Gastrocnemius medialis (tissue), 4 donors: ENCODE data around the gene KCNG3. TPM values are rescaled to one million over a fixed set of nuclear protein-coding genes. Genes with fewer than 3 reads are reported as not detected.
"Not testable (repeated sequence)": the region's sequence is repeated elsewhere in the genome, so short reads cannot be mapped to it uniquely, and the experiment has no call there.

Source experiments
- ATAC-seq, 2 donors: fragments of 150-250 bp; one replicate each; pipeline ENCODE4 v1.9.1; 2016
- DNase-seq, 2 donors: peaks; one replicate each; pipeline ENCODE4 v3.0.0-alpha.2; 2019
- H3K27ac ChIP-seq, 4 donors: fragments of 200-600 bp; sonication (generic); 1 replicate in 1 of 4; 2 replicates in 3 of 4; pipeline ENCODE4 v1.5.1; 2016 to 2018; ENCODE audit warnings: mild to moderate bottlenecking in 2 of 4, moderate library complexity in 1 of 4
- H3K27me3 ChIP-seq, 3 donors: fragments of 200-600 bp; sonication (generic) in 2 of 3; 1 replicate in 1 of 3; 2 replicates in 2 of 3; pipeline versions ENCODE4 v1.5.1 to v1.6.0; 2016 to 2019; ENCODE audit warnings: mild to moderate bottlenecking in 1 of 3, moderate library complexity in 1 of 3
- H3K36me3 ChIP-seq, 2 donors: fragments of 200-600 bp; sonication (generic) in 1 of 2; one replicate each; pipeline ENCODE4 v1.5.1; 2017 to 2018
- H3K4me1 ChIP-seq, 2 donors: fragments of 200-600 bp; sonication (generic) in 1 of 2; one replicate each; pipeline ENCODE4 v1.5.1; 2016 to 2017; ENCODE audit warnings: mild to moderate bottlenecking in 2 of 2
- H3K4me3 ChIP-seq, 4 donors: fragments of 200-600 bp; sonication (generic) in 3 of 4; 1 replicate in 1 of 4; 2 replicates in 3 of 4; pipeline ENCODE4 v1.5.1; 2016 to 2019; ENCODE audit warnings: mild to moderate bottlenecking in 2 of 4
- H3K9me3 ChIP-seq, 3 donors: fragments of 200-600 bp; sonication (generic) in 2 of 3; 1 replicate in 1 of 3; 2 replicates in 2 of 3; pipeline ENCODE4 v1.5.1; 2016 to 2019
- CTCF ChIP-seq, 5 experiments: fragments of 450-650 bp in 3 of 5; fragments of 200-600 bp in 2 of 5; sonication (generic) in 2 of 5; IDR thresholded peaks in 4 of 5; conservative IDR thresholded peaks in 1 of 5; 1 replicate in 4 of 5; 2 replicates in 1 of 5; pipeline ENCODE4 v1.5.1; 2016 to 2019; ENCODE audit warnings: antibody characterized with exemption in 5 of 5, mild to moderate bottlenecking in 3 of 5, moderate library complexity in 3 of 5
- POLR2A ChIP-seq, 2 donors: fragments of 450-650 bp; IDR thresholded peaks; one replicate each; pipeline ENCODE4 v1.6.1; 2017; ENCODE audit warnings: antibody characterized with exemption in 2 of 2, mild to moderate bottlenecking in 2 of 2, moderate library complexity in 2 of 2
- in situ Hi-C, 4 donors: fragments of 200-750 bp; cut with MboI; loops; one replicate each; pipeline versions ENCODE4 v1.15.0 to v1.8.0; 2017; ENCODE audit warnings: low sequenced_read_pairs in 4 of 4
- intact Hi-C: fragments of 100-400 bp; cut with DNase I; formaldehyde crosslinking; loops from one replicate; pipeline ENCODE4 v1.15.1; 2023; ENCODE audit warnings: low total_unique reads
- total RNA-seq, 4 donors: library from RNA; depleted of rRNA; stranded (reverse); fragments of >200 nt; gene quantifications; one replicate each; pipeline versions ENCODE4 v1.1.0 to v1.2.3, GENCODE V29; 2016

The KCNG3 gene
- total RNA-seq, 4 donors from 2014 or later, result 0.15 TPM; not detected in 3

GRCh38 chr2:42401773-42402172, 92.0 kb downstream of the KCNG3 start:
- intact Hi-C loops, result no loop called here
- no peaks in the 10 kb centered on the region for H3K9me3 ChIP-seq
- no peaks in the 10 kb centered on the region for H3K36me3 ChIP-seq
- no peak for DNase-seq
- no peaks in the 10 kb centered on the region for H3K27me3 ChIP-seq
- no peak for TF ChIP-seq CTCF (IDR thresholded peaks at IDR 0.05 in 4 of 5, conservative IDR thresholded peaks at IDR 0.05 in 1 of 5)
- no peak for TF ChIP-seq POLR2A (IDR thresholded peaks at IDR 0.05)
- no peak overlapping the region for H3K27ac ChIP-seq
- in situ Hi-C loops, result no loop called here
- H3K4me1 ChIP-seq, result no peaks in the 10 kb centered on the region
- no peak for ATAC-seq
- H3K4me3 ChIP-seq, result no peak overlapping the region

- in situ Hi-C loops, DNase-seq, intact Hi-C loops, ATAC-seq, H3K4me1 ChIP-seq, H3K27ac ChIP-seq, H3K4me3 ChIP-seq, H3K36me3 ChIP-seq, H3K9me3 ChIP-seq, H3K27me3 ChIP-seq: not testable (repeated sequence)
Observed at GRCh38 chr2:42398052-42398451, 95.7 kb downstream of the KCNG3 start.

- intact Hi-C loops, in situ Hi-C loops, H3K27me3 ChIP-seq, H3K27ac ChIP-seq, H3K36me3 ChIP-seq, H3K4me1 ChIP-seq, H3K9me3 ChIP-seq, DNase-seq, H3K4me3 ChIP-seq, ATAC-seq: not testable (repeated sequence)
Observed at GRCh38 chr2:42393320-42393719, 100.5 kb downstream of the KCNG3 start.

- H3K27ac ChIP-seq, result no peak overlapping the region
- H3K4me1 ChIP-seq, result no peaks in the 10 kb centered on the region
- no peaks in the 10 kb centered on the region for H3K9me3 ChIP-seq
- no peaks in the 10 kb centered on the region for H3K36me3 ChIP-seq
- TF ChIP-seq POLR2A (IDR thresholded peaks at IDR 0.05), result no peak
- TF ChIP-seq CTCF (IDR thresholded peaks at IDR 0.05 in 4 of 5, conservative IDR thresholded peaks at IDR 0.05 in 1 of 5), result no peak
- intact Hi-C loops (no loop called here), in situ Hi-C loops (no loop called here)
- no peaks in the 10 kb centered on the region for H3K27me3 ChIP-seq
- no peak overlapping the region for H3K4me3 ChIP-seq
- ATAC-seq (no peak), DNase-seq (no peak)
Observed at GRCh38 chr2:42392191-42392590, 101.6 kb downstream of the KCNG3 start.

Other genes with a start within 250 kb of the KCNG3 start
- 10 to 100 TPM; 69.8 to 94.7 (median 89.1) TPM for gene COX7A2L, start 132.8 kb downstream of the KCNG3 start, total RNA-seq
- 10 to 100 TPM in 2 of 4 donors, 1 to 10 TPM in 2; 6.6 to 21.6 (median 9.5) TPM for gene MTA3, start 74.7 kb upstream of the KCNG3 start, total RNA-seq